Testis (tissue), 3 donors: ENCODE results near the gene LRP2. TPM values are rescaled to one million over a fixed set of nuclear protein-coding genes. Genes with fewer than 3 reads are reported as not detected.

Experiments used
- DNase-seq: peaks from one replicate; pipeline ENCODE4 v3.0.0-alpha.2; 2019
- H3K27ac ChIP-seq, 2 donors: fragments of 200-600 bp; sonication (generic); one replicate each; pipeline ENCODE4 v1.5.1; 2019
- H3K27me3 ChIP-seq: fragments of 200-600 bp; sonication (generic); one replicate; pipeline ENCODE4 v1.5.1; 2019
- H3K36me3 ChIP-seq: fragments of 200-600 bp; sonication (generic); one replicate; pipeline ENCODE4 v1.5.1; 2017; ENCODE audit warnings: low read depth; ENCODE audit errors: missing control alignments
- H3K4me1 ChIP-seq: fragments of 200-600 bp; sonication (generic); one replicate; pipeline ENCODE4 v1.5.1; 2019
- H3K4me3 ChIP-seq, 2 donors: fragments of 200-600 bp; sonication (generic); one replicate each; pipeline ENCODE4 v1.5.1; 2017 to 2019
- H3K9me3 ChIP-seq: fragments of 200-600 bp; sonication (generic); one replicate; pipeline ENCODE4 v1.5.1; 2017
- CTCF ChIP-seq, 3 experiments: fragments of 450-650 bp in 2 of 3; fragments of 200-600 bp in 1 of 3; sonication (generic) in 1 of 3; IDR thresholded peaks; one replicate each; pipeline ENCODE4 v1.5.1; 2016 to 2019; ENCODE audit warnings: antibody characterized with exemption in 3 of 3, mild to moderate bottlenecking in 2 of 3, moderate library complexity in 1 of 3
- POLR2A ChIP-seq: fragments of 450-650 bp; IDR thresholded peaks from one replicate; pipeline ENCODE4 v1.6.1; 2017; ENCODE audit warnings: antibody characterized with exemption, mild to moderate bottlenecking, moderate library complexity
- WGBS, 2 donors: methylation state at CpG; one replicate each; pipeline ENCODE4 v1.1.5; 2018; 5-methylcytosine and 5-hydroxymethylcytosine counted together
- intact Hi-C: fragments of 100-400 bp; cut with DNase I; formaldehyde crosslinking; loops from one replicate; pipeline ENCODE4 v1.15.1; 2023; ENCODE audit warnings: low total_unique reads
- polyA plus RNA-seq: library from polyadenylated mRNA; stranded (reverse); fragments of 350-450 nt; fragmentation: Illumina TruSeq; extraction: RNeasy Lipid Tissue Mini Kit (QIAGEN cat#74804); gene quantifications from one replicate; pipeline ENCODE4 v1.2.3, GENCODE V29; 2014; ENCODE audit warnings: low read depth, low replicate concordance; ENCODE audit not compliant: insufficient read depth
- total RNA-seq, 2 donors: library from RNA; depleted of rRNA; stranded (reverse); fragments of >200 nt; gene quantifications; one replicate each; pipeline ENCODE4 v1.2.3, GENCODE V29; 2016

Gene LRP2
- total and polyA plus RNA-seq, 3 donors from 2014 or later, result 3.0 to 9.3 (median 4.1) TPM

DNA sequence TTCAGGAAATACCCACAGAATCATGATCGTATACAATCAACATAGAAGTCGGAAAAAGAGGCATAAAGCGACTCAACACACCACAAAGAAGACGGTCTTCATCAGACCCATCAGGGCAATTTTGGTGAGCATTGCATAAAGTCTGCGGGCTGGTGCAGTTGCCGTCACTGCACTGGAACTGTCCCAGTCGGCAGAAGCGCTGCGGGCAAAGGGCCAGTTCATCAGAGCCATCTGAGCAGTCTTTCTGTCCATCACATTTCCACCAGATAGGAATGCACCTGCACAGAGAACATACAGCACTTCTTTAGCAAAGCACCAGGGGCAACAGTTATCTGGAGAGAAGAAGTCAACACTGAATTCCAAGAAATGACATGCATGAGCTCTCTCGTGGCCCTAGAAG is 187.2 kb downstream of the LRP2 start:
- intact Hi-C loops, result no loop called here
- Histone ChIP-seq H3K27ac (no peak overlapping the region), H3K4me1 (no peaks in the 10 kb centered on the region), H3K4me3 (no peak overlapping the region), H3K36me3 (no peaks in the 10 kb centered on the region), H3K27me3 (no peaks in the 10 kb centered on the region), H3K9me3 (no peaks in the 10 kb centered on the region)
- TF ChIP-seq CTCF (IDR thresholded peaks at IDR 0.05), result no peak
- no peak for TF ChIP-seq POLR2A
- DNase-seq, result no peak
- WGBS, 2 donors, result 92 to 95% methylated on average over 10 of the region's 10 CpGs

DNA sequence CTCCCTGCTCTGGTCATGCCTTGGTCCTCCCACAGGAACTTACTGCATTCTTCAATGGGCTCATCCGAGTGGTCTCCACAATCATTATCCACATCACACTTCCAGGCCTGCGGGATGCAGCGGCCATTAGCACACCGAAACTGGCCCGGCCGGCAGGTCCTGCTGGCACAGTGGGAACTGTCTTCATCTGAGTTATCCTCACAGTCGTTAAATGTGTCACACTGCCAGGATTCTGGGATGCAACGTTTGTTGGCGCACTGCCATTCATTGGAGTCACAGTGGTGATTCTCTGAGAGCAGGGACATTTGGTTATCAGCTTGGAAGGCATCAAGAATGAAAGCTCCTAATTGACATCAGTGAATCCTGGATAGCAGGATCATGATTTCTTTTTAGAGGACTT is 188.5 kb downstream of the LRP2 start:
- Histone ChIP-seq H3K4me1 (no peaks in the 10 kb centered on the region), H3K9me3 (no peaks in the 10 kb centered on the region), H3K27ac (no peak overlapping the region), H3K4me3 (no peak overlapping the region), H3K36me3 (no peaks in the 10 kb centered on the region), H3K27me3 (no peaks in the 10 kb centered on the region)
- peak; percentile 20 for DNase-seq
- intact Hi-C loops, result no loop called here
- 72 to 73% methylated on average over 9 of the region's 9 CpGs for WGBS, 2 donors
- TF ChIP-seq POLR2A (no peak), CTCF (IDR thresholded peaks at IDR 0.05) (no peak)

DNA sequence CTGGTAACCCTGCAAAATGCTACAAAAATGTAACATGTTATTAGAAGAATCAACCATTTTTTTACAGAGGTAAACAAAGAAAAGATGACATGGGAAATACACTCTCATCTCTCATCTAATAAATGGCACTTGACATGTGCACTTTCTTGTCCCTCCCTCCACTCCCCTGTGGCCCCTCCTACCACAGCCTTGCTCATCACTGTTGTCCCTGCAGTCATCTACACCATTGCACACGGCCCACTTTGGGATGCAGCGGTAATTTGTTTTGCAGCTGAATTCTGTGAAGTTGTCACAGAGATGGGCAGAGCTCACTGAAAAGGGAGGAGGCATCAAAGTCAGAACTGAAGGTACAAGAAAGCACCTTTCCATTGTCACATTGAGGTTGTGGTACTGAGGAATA is 189.4 kb downstream of the LRP2 start:
- intact Hi-C loops, result no loop called here
- Histone ChIP-seq H3K27me3 (no peaks in the 10 kb centered on the region), H3K27ac (no peak overlapping the region), H3K36me3 (no peaks in the 10 kb centered on the region), H3K4me3 (no peak overlapping the region), H3K4me1 (no peaks in the 10 kb centered on the region), H3K9me3 (no peaks in the 10 kb centered on the region)
- no peak for DNase-seq
- 82 to 86% methylated on average over 2 of the region's 2 CpGs for WGBS, 2 donors
- TF ChIP-seq POLR2A (no peak), CTCF (IDR thresholded peaks at IDR 0.05) (no peak)

- H3K27ac ChIP-seq, result no peak overlapping the region
- intact Hi-C loops, result no loop called here
- 85 to 92% methylated on average over 2 of the region's 2 CpGs for WGBS, 2 donors
Measured at GRCh38 chr2:169172151-169172735, 190.1 kb downstream of the LRP2 start.

More at GRCh38 chr2:169172151-169172735, 190.1 kb downstream of the LRP2 start:
- TF ChIP-seq POLR2A (no peak), CTCF (IDR thresholded peaks at IDR 0.05) (no peak)
- Histone ChIP-seq H3K9me3 (no peaks in the 10 kb centered on the region), H3K27me3 (no peaks in the 10 kb centered on the region), H3K4me1 (no peaks in the 10 kb centered on the region), H3K36me3 (no peaks in the 10 kb centered on the region), H3K4me3 (no peak overlapping the region)
- DNase-seq, result no peak
